ENCODE data around the gene RASAL1. TPM values are rescaled to one million over a fixed set of nuclear protein-coding genes. Genes with fewer than 3 reads are reported as not detected.

RASAL1 gene
- total RNA-seq, 4 donors from 2014 or later = 0.85 to 4.4 (median 3.9) TPM

DNA sequence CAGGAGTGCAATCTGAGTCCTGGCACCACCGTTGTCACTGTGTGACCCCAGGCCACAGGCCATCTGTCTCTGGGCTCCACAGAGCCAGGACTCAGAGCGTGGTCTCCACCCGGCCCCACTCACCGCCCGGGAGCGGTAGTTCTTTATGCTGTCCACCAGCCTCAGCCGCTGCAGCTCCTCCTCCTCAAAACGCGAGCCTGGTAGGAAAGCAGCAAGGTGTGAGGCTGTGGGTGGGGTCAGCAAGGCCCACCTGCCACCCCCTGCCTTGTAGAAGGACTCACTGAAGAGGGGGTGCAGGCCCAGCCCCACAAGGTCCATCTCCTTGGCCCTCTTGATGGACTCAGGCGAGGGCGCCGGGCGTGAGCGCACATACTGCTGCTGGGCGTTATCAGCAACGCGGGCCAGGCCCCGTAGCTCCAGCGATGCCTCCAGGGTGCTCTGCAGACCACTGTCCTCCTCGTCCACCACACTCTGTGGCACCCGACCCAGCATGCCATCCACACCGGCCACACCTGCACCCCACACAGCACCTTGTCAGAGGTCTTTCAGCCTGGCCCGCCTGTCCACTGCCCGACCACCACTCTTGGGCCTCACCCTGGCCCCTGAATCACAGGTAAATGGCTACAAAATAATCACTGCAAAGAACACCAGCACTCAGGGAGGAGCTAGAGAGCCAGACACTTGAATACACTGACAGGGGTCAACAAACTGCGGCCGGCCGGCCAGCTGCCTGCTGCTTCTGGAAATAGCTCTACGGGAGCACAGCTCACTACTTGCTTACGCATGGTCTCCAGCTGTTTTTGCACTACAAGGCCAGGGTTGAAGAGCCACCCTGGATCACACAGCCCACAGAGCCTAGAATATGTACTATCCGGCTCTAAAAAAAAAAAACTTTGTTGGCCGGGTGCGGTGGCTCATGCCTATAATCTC is 30.2 kb upstream of the RASAL1 start:
- Histone ChIP-seq H3K4me3 (no peak overlapping the region), H3K27me3 (no peaks in the 10 kb centered on the region), H3K4me1 (no peaks in the 10 kb centered on the region), H3K27ac (no peak overlapping the region), H3K36me3 (peaks cover 0 to 100% (median 0%) of the 10 kb centered on the region in 3 donors), H3K9me3 (no peaks in the 10 kb centered on the region)
- TF ChIP-seq, protein P1, sequence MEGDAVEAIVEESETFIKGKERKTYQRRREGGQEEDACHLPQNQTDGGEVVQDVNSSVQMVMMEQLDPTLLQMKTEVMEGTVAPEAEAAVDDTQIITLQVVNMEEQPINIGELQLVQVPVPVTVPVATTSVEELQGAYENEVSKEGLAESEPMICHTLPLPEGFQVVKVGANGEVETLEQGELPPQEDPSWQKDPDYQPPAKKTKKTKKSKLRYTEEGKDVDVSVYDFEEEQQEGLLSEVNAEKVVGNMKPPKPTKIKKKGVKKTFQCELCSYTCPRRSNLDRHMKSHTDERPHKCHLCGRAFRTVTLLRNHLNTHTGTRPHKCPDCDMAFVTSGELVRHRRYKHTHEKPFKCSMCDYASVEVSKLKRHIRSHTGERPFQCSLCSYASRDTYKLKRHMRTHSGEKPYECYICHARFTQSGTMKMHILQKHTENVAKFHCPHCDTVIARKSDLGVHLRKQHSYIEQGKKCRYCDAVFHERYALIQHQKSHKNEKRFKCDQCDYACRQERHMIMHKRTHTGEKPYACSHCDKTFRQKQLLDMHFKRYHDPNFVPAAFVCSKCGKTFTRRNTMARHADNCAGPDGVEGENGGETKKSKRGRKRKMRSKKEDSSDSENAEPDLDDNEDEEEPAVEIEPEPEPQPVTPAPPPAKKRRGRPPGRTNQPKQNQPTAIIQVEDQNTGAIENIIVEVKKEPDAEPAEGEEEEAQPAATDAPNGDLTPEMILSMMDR (IDR thresholded peaks at IDR 0.05) = no peak
- TF ChIP-seq POLR2A (IDR thresholded peaks at IDR 0.05) = no peak
- DNase-seq = no peak

DNA sequence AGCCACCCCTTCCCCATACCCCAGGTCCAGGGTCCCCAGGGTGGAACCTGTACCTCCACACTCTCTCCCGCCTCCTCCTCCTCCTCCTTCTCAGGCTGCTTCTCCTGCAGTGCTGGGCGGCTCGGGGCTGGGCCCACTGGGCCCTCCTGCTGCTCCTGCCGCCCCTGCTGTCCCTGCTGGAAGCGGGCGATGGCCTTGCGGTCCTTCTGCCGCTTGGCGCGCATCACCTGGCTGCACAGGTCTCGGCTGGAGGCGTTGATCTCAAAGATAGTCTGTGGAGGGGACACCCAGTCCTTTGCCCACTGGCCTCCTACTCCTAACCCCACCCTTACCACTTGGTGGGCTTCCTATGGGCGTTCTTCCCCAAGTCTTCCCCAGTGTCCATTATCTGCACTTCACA is 28.5 kb upstream of the RASAL1 start:
- no peak for DNase-seq
- H3K27ac ChIP-seq = no peak overlapping the region
- peaks cover 0 to 100% (median 0%) of the 10 kb centered on the region in 3 donors for H3K36me3 ChIP-seq
- TF ChIP-seq, protein P1 (IDR thresholded peaks at IDR 0.05) = no peak
- no peaks in the 10 kb centered on the region for H3K9me3 ChIP-seq
- H3K27me3 ChIP-seq = no peaks in the 10 kb centered on the region
- no peaks in the 10 kb centered on the region for H3K4me1 ChIP-seq
- H3K4me3 ChIP-seq = no peak overlapping the region

DNA sequence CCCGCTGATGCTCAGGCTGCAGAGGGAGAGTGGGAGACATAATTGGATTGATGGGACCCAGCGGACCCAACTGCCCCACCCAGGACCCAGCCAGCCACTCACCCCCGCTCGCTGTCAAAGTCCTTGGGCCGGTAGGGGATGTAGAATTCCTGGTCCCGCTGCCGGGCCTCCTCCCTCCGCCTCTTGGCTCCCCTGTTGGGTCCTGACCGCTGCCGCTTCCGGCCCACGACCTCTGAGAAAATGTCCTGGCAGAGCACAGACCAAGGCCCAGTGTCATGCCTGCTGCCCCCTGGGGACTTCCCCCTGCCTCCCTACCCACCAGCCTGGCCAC is 27.4 kb upstream of the RASAL1 start:
- Histone ChIP-seq H3K4me1 (no peaks in the 10 kb centered on the region), H3K9me3 (no peaks in the 10 kb centered on the region), H3K27ac (no peak overlapping the region), H3K4me3 (no peak overlapping the region), H3K36me3 (peaks cover 0 to 100% (median 0%) of the 10 kb centered on the region in 3 donors), H3K27me3 (no peaks in the 10 kb centered on the region)
- TF ChIP-seq, protein P1 (IDR thresholded peaks at IDR 0.05) = no peak
- no peak for TF ChIP-seq POLR2A (IDR thresholded peaks at IDR 0.05)
- DNase-seq = no peak

DNA sequence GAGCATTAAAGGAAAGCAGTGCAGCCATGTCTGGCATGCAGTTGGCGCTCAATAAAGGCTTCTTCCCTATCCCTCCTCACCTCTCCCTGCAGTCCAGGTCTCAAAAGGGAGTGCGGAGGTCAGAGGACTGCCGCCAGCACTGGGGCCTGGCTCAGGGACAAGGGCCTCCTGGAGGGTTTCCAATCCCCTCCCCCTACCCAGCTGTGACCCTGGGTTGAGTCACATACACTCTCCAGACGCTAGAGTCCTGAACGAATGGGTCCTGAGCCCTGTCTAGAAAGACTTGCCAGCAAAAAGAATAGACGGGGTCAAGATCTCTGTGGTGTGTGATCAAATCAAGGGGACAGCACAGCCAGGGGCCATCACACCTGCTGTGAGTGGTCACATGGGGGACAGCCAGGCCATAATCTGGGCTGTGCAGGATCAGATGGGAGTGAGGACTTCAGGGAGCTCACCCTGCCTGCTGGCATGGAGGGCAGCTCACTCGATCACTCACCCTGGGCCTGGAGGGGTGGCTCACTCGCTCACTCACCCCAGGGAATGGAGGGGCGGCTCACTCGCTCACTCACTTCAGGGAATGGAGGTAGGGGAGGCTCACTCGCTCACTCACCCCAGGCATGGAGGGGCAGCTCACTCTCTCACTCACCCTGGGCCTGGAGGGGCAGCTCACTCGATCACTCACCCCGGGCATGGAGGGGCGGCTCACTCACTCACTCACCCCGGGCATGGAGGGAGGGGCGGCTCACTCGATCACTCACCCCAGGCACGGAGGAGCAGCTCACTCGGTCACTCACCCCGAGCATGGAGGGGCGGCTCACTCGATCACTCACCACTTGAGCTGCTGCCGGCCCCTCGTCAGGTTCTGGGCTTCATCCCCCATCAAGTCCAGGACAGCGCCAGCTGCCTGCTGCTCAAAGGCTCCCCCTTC is 26.8 kb upstream of the RASAL1 start:
- Histone ChIP-seq H3K27me3 (no peaks in the 10 kb centered on the region), H3K27ac (no peak overlapping the region)

DNA sequence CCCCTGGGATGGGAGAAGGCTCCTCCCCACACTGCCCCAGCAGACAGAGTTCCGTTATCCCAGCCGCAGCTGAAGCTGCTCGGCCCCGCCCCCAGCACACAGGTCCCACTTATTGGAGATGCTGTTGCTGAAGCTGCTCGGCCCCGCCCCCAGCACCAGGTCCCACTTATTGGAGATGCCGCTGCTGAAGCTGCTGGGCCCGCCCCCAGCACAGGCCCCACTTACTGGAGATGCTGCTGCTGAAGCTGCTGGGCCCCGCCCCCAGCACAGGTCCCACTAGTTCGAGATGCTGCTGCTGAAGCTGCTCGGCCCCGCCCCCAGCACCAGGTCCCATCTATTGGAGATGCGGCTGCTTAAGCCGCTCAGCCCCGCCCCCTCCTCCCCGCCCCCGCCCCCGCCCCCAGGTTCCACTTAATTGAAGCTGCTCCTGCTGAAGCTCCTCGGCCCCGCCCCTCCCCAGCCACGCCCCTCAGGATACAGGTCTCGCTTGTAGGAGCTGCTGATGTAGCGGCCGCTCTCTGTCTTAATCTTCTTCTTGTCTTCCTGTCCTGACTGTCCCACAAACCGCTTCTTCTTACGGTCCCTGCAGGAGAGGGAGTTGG is 26.0 kb upstream of the RASAL1 start:
- no peaks in the 10 kb centered on the region for H3K9me3 ChIP-seq
- TF ChIP-seq, protein P1 (IDR thresholded peaks at IDR 0.05) = no peak
- TF ChIP-seq POLR2A (IDR thresholded peaks at IDR 0.05) = no peak
- H3K27ac ChIP-seq = no peak overlapping the region
- H3K36me3 ChIP-seq = peaks cover 0 to 90% (median 0%) of the 10 kb centered on the region in 3 donors
- no peak overlapping the region for H3K4me3 ChIP-seq
- H3K27me3 ChIP-seq = no peaks in the 10 kb centered on the region
- no peaks in the 10 kb centered on the region for H3K4me1 ChIP-seq
- DNase-seq = no peak

More for the DNA sequence above, 26.8 kb upstream of the RASAL1 start:
- Histone ChIP-seq H3K4me3 (no peak overlapping the region), H3K36me3 (peaks cover 0 to 98% (median 0%) of the 10 kb centered on the region in 3 donors), H3K4me1 (no peaks in the 10 kb centered on the region), H3K9me3 (no peaks in the 10 kb centered on the region)
- TF ChIP-seq POLR2A (IDR thresholded peaks at IDR 0.05) = no peak
- TF ChIP-seq, protein P1 (IDR thresholded peaks at IDR 0.05) = no peak
- no peak for DNase-seq

Data from Peyer's patch (tissue), 4 donors.